Osteoblast (primary cell): ENCODE measurements around the gene SPDYE4. TPM values are rescaled to one million over a fixed set of nuclear protein-coding genes. Genes with fewer than 3 reads are reported as not detected.
A peak's percentile ranks its signal among the peaks of the same experiment; 100 is the strongest.

Source experiments
- DNase-seq: peaks from one replicate; pipeline ENCODE4 v3.0.0; 2011; ENCODE audit warnings: low spot score, mixed read lengths; ENCODE audit not compliant: insufficient read length; ENCODE audit errors: missing footprints
- H2AFZ ChIP-seq: 2 replicates; pipeline ENCODE4 v1.6.0; 2011; ENCODE audit warnings: mild to moderate bottlenecking, low read length
- H3K27ac ChIP-seq: 2 replicates; pipeline ENCODE4 v1.5.1; 2011; ENCODE audit warnings: mild to moderate bottlenecking, low read depth, low read length, moderate library complexity
- H3K27me3 ChIP-seq: 2 replicates; pipeline ENCODE4 v1.6.0; 2012; ENCODE audit warnings: mild to moderate bottlenecking, control low read depth, inconsistent platforms, low read length, moderate library complexity; ENCODE audit not compliant: insufficient read depth
- H3K36me3 ChIP-seq: 2 replicates; pipeline ENCODE4 v1.5.1; 2011; ENCODE audit warnings: mild to moderate bottlenecking, low read length, control low read depth, moderate library complexity; ENCODE audit not compliant: insufficient read depth
- H3K4me1 ChIP-seq: 2 replicates; pipeline ENCODE4 v1.5.1; 2011; ENCODE audit warnings: mild to moderate bottlenecking, low read length, control low read depth, moderate library complexity; ENCODE audit not compliant: insufficient read depth
- H3K4me2 ChIP-seq: 2 replicates; pipeline ENCODE4 v1.6.0; 2011; ENCODE audit warnings: mild to moderate bottlenecking, low read length; ENCODE audit not compliant: insufficient read depth
- H3K4me3 ChIP-seq: fragments of 200-600 bp; sonication (generic); 3 replicates; pipeline ENCODE4 v1.5.1; 2012; ENCODE audit warnings: mild to moderate bottlenecking, low read length, inconsistent platforms; ENCODE audit not compliant: insufficient read depth
- H3K79me2 ChIP-seq: 2 replicates; pipeline ENCODE4 v1.6.0; 2012; ENCODE audit warnings: mild to moderate bottlenecking, low read length, control low read depth, inconsistent platforms; ENCODE audit not compliant: insufficient read depth
- H3K9me3 ChIP-seq: 2 replicates; pipeline ENCODE4 v1.5.1; 2011; ENCODE audit warnings: low read depth, low read length, control low read depth
- H4K20me1 ChIP-seq: 2 replicates; pipeline ENCODE4 v1.6.0; 2012; ENCODE audit warnings: mild to moderate bottlenecking, low read length, control low read depth; ENCODE audit not compliant: insufficient read depth
- total RNA-seq: library from RNA; depleted of rRNA; stranded (reverse); fragments of >200 nt; gene quantifications from 2 replicates; pipeline ENCODE4 v1.2.3, GENCODE V29; 2012
- TF ChIP-seq, protein P1 (sequence below): IDR thresholded peaks from 2 replicates; pipeline ENCODE4 v1.5.1; 2011; ENCODE audit warnings: mild to moderate bottlenecking, low read depth, low read length, moderate library complexity; ENCODE audit errors: extremely low read depth

SPDYE4 gene
- total RNA-seq, 1 donor = not detected

DNA sequence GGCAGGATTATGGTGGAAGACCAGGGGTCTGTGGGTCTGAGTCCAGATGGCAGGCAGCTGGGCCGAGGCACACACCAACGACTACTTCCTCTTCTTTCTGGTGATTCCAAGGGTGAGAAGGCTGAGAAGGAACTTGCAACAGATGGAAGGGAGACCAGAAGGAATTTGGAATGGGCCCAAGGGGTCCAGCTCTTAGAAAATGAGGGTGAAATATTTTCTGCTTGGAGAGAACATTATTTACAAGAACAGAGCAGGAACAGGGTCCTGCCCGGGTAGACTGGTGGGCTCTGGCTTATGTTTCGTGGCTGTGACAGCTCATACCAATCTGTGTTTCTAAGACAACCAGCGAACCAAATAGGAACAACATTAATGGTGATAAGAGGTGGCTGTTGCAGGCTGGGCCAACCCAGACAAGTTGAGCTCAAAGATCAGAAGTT is 50.3 kb downstream of the SPDYE4 start:
- Histone ChIP-seq H3K27ac (no peak overlapping the region), H3K79me2 (no peaks in the 10 kb centered on the region), H2AFZ (no peak overlapping the region), H4K20me1 (no peaks in the 10 kb centered on the region), H3K4me2 (no peak overlapping the region), H3K27me3 (peaks cover 7% of the 10 kb centered on the region), H3K4me1 (no peaks in the 10 kb centered on the region), H3K9me3 (no peaks in the 10 kb centered on the region), H3K36me3 (no peaks in the 10 kb centered on the region), H3K4me3 (no peak overlapping the region)
- TF ChIP-seq, protein P1, sequence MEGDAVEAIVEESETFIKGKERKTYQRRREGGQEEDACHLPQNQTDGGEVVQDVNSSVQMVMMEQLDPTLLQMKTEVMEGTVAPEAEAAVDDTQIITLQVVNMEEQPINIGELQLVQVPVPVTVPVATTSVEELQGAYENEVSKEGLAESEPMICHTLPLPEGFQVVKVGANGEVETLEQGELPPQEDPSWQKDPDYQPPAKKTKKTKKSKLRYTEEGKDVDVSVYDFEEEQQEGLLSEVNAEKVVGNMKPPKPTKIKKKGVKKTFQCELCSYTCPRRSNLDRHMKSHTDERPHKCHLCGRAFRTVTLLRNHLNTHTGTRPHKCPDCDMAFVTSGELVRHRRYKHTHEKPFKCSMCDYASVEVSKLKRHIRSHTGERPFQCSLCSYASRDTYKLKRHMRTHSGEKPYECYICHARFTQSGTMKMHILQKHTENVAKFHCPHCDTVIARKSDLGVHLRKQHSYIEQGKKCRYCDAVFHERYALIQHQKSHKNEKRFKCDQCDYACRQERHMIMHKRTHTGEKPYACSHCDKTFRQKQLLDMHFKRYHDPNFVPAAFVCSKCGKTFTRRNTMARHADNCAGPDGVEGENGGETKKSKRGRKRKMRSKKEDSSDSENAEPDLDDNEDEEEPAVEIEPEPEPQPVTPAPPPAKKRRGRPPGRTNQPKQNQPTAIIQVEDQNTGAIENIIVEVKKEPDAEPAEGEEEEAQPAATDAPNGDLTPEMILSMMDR = no peak
- DNase-seq = peak; percentile 56

DNA sequence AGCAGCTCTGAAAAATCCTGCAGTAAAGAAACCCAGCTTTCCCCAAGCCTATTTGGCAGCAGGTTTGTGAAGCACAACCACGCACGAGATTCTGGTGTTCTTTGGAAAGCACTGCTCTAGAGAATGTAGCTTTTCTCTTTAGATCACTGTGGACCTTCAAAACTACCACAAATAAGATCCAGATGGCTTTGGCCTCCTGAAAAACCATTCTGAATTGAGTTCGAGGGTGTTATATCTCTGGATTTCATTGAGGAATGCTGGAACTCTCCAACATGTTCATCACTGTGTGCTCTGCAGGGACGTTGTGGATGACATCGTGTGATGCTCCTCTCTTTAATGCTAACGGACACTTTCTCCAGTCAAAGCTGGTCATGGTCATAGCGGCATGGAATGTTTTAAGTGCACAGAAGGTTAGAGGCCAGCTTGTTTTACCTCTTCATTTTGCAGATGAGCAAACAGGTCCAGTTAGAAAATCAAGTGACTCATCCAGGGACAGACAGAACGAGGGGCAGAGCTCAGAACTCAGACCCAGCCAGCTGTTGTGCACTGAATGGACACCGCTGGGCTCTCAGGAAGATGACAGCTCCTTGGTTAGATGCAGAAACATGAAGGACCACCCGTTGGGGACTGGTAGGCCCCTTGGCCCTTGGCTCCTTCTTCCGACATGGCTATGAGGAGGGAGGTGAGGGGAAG is 50.9 kb downstream of the SPDYE4 start:
- DNase-seq = peak; percentile 62
- no peaks in the 10 kb centered on the region for H3K36me3 ChIP-seq
- H4K20me1 ChIP-seq = no peaks in the 10 kb centered on the region
- H3K4me3 ChIP-seq = no peak overlapping the region
- TF ChIP-seq, protein P1 = no peak
- no peak overlapping the region for H3K4me2 ChIP-seq
- H3K9me3 ChIP-seq = no peaks in the 10 kb centered on the region
- H3K79me2 ChIP-seq = no peaks in the 10 kb centered on the region
- H3K27ac ChIP-seq = no peak overlapping the region
- H3K4me1 ChIP-seq = no peaks in the 10 kb centered on the region
- peaks cover 10% of the 10 kb centered on the region for H3K27me3 ChIP-seq
- H2AFZ ChIP-seq = no peak overlapping the region

DNA sequence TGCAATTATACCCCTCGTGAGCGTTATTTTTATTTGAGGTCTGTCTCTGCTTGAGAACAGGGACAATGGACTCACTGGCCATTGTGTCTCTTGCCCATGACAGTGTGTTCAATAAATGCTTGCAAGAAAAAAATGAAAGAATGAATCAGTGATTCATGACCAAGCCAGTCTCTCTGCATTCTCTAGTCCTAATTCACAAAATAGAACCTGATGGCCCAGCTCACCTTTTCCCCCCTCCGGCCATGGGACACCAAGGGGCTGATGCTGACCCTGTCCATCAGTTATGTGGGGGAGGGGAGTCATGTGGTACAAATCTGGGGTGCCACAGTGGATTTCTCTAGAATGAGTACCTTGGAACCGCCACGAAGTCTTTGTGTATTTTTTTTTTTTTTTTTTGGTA is 51.9 kb downstream of the SPDYE4 start:
- Histone ChIP-seq H4K20me1 (no peaks in the 10 kb centered on the region), H3K4me2 (no peak overlapping the region), H3K27ac (no peak overlapping the region), H3K79me2 (no peaks in the 10 kb centered on the region), H3K36me3 (no peaks in the 10 kb centered on the region), H2AFZ (no peak overlapping the region), H3K9me3 (no peaks in the 10 kb centered on the region), H3K4me1 (no peaks in the 10 kb centered on the region), H3K4me3 (no peak overlapping the region), H3K27me3 (peaks cover 10% of the 10 kb centered on the region)
- no peak for DNase-seq
- TF ChIP-seq, protein P1 = no peak

DNA sequence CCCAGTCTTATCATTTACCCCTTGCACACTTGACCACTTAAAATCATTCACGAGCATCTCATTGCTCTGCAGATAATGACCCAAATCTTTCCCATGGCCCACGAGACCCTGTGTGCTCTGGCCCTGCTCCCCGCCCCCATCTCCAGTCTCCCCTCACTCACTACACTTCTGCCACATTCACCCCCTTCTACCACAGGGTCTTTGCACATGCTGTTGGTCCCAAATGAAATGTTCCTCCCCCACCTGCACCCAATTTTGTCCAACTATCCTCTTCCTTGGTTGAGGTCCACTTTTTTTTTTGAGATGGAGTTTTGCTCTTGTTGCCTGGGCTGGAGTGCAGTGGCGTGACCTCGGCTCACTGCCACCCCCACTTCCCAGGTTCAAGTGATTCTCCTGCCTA is 52.9 kb downstream of the SPDYE4 start:
- Histone ChIP-seq H3K27ac (no peak overlapping the region), H4K20me1 (no peaks in the 10 kb centered on the region), H3K4me2 (no peak overlapping the region), H3K4me3 (no peak overlapping the region), H3K9me3 (no peaks in the 10 kb centered on the region), H3K4me1 (no peaks in the 10 kb centered on the region), H3K27me3 (peaks cover 10% of the 10 kb centered on the region), H3K36me3 (no peaks in the 10 kb centered on the region), H3K79me2 (no peaks in the 10 kb centered on the region), H2AFZ (no peak overlapping the region)
- peak; percentile 32 for DNase-seq
- TF ChIP-seq, protein P1 = no peak
